COR-L47 (cell line): ENCODE data around the gene MAPK6.
"Not testable (repeated sequence)": the region's sequence is repeated elsewhere in the genome, so short reads cannot be mapped to it uniquely, and the experiment has no call there.

Experiments used
- DNase-seq: peaks from one replicate; lab custom pipeline; 2025; lab: John Stamatoyannopoulos, UW

MAPK6 gene

GRCh38 chr15:52018693-52019393, at the start of gene MAPK6:
Gene MAPK6, plus strand, starts transcription at chr15:52019219. Its CDS starts 27,242 bp downstream, at chr15:52046461.
- DNase-seq = peak; percentile 86

GRCh38 chr15:51969728-51970127, 49.3 kb upstream of the MAPK6 start:
- DNase-seq = no peak

GRCh38 chr15:51970132-51970817, 48.7 kb upstream of the MAPK6 start:
- no peak for DNase-seq

GRCh38 chr15:51971032-51971374, 48.0 kb upstream of the MAPK6 start:
- DNase-seq = peak; percentile 46

- peak; percentile 99 for DNase-seq
Measured at GRCh38 chr15:51971375-51972133, 47.5 kb upstream of the MAPK6 start, which contains the start of gene LEO1. Gene LEO1, minus strand, starts transcription at chr15:51971778. Its CDS starts 33 bp downstream, at chr15:51971745.

- DNase-seq = no peak
Measured at GRCh38 chr15:51973220-51973619, 45.8 kb upstream of the MAPK6 start.

GRCh38 chr15:51973775-51974174, 45.2 kb upstream of the MAPK6 start:
- DNase-seq = no peak

GRCh38 chr15:51982013-51982769, 36.8 kb upstream of the MAPK6 start:
- DNase-seq = peak; percentile 69

GRCh38 chr15:51982770-51983103, 36.3 kb upstream of the MAPK6 start:
- no peak for DNase-seq

GRCh38 chr15:51991141-51991540, 27.9 kb upstream of the MAPK6 start:
- no peak for DNase-seq

GRCh38 chr15:51992953-51993352, 26.1 kb upstream of the MAPK6 start:
- no peak for DNase-seq

- DNase-seq = no peak
Measured at GRCh38 chr15:52002351-52002750, 16.7 kb upstream of the MAPK6 start.

- DNase-seq = not testable (repeated sequence)
Measured at GRCh38 chr15:52003089-52003488, 15.9 kb upstream of the MAPK6 start.

- DNase-seq = no peak
Measured at GRCh38 chr15:52003710-52004109, 15.3 kb upstream of the MAPK6 start.

- no peak for DNase-seq
Measured at GRCh38 chr15:52004806-52005205, 14.2 kb upstream of the MAPK6 start.

GRCh38 chr15:52005748-52006701, 13.0 kb upstream of the MAPK6 start:
- DNase-seq = no peak

- DNase-seq = no peak
Measured at GRCh38 chr15:52006702-52007340, 12.2 kb upstream of the MAPK6 start.

- DNase-seq = no peak
Measured at GRCh38 chr15:52008359-52008697, 10.7 kb upstream of the MAPK6 start.

GRCh38 chr15:52008698-52009434, 10.2 kb upstream of the MAPK6 start:
- DNase-seq = peak; percentile 70
